BLaER1 (cell line): Measurements from ENCODE around the gene IFT122.

Source experiments
- H3K27ac ChIP-seq: shearing (Covaris generic); formaldehyde crosslinking; 2 replicates; pipeline ENCODE4 v1.8.1; 2022
- H3K27me3 ChIP-seq: shearing (Covaris generic); formaldehyde crosslinking; 2 replicates; pipeline ENCODE4 v1.8.1; 2022
- H3K36me3 ChIP-seq: shearing (Covaris generic); formaldehyde crosslinking; 2 replicates; pipeline ENCODE4 v1.8.1; 2022
- H3K4me1 ChIP-seq: shearing (Covaris generic); formaldehyde crosslinking; 2 replicates; pipeline ENCODE4 v1.8.1; 2022
- H3K4me2 ChIP-seq: shearing (Covaris generic); formaldehyde crosslinking; 2 replicates; pipeline ENCODE4 v1.8.1; 2022
- H3K4me3 ChIP-seq: shearing (Covaris generic); formaldehyde crosslinking; 2 replicates; pipeline ENCODE4 v1.8.1; 2022
- H3K9ac ChIP-seq: shearing (Covaris generic); formaldehyde crosslinking; 2 replicates; pipeline ENCODE4 v1.8.1; 2022
- H3K9me3 ChIP-seq: shearing (Covaris generic); formaldehyde crosslinking; 2 replicates; pipeline ENCODE4 v1.8.1; 2022
- H4K20me1 ChIP-seq: shearing (Covaris generic); formaldehyde crosslinking; 2 replicates; pipeline ENCODE4 v1.8.1; 2022
- Cebpa-rat ChIP-seq: shearing (Covaris generic); IDR thresholded peaks from 2 replicates; pipeline ENCODE4 v1.8.1; 2022

Gene IFT122

GRCh38 chr3:129449279-129450115 lies 9.5 kb downstream of the IFT122 start:
- Histone ChIP-seq H3K4me3 (no peak overlapping the region), H3K9ac (no peak overlapping the region), H3K27ac (no peak overlapping the region), H3K36me3 (peaks cover 43% of the 10 kb centered on the region), H3K27me3 (no peaks in the 10 kb centered on the region), H3K4me1 (no peaks in the 10 kb centered on the region), H4K20me1 (no peaks in the 10 kb centered on the region), H3K9me3 (no peaks in the 10 kb centered on the region), H3K4me2 (no peak overlapping the region)
- no peak for TF ChIP-seq Cebpa-rat

DNA sequence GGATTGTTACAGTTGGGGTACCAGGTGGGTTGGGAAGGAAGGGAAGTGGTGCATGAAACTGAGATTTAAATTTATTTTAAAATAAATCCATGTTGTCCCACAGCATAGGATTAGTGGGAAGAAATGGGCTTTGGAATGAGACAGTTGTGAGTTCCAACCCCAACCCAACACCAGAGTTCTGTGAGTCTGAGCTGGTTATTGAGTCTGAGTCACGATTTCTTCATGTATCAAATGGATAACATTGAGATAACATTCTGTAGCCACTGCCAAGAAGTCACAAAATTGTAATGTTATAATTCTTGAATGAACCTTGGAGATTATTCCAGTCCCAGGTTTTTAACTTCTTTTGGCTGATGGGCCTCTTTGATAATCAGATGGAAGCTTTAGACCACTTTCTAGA lies 13.7 kb downstream of the IFT122 start:
- H3K9ac ChIP-seq = no peak overlapping the region
- no peaks in the 10 kb centered on the region for H4K20me1 ChIP-seq
- H3K27me3 ChIP-seq = no peaks in the 10 kb centered on the region
- H3K4me3 ChIP-seq = no peak overlapping the region
- H3K9me3 ChIP-seq = no peaks in the 10 kb centered on the region
- H3K4me2 ChIP-seq = no peak overlapping the region
- TF ChIP-seq Cebpa-rat = no peak
- H3K36me3 ChIP-seq = peaks cover 64% of the 10 kb centered on the region
- H3K27ac ChIP-seq = no peak overlapping the region
- H3K4me1 ChIP-seq = no peaks in the 10 kb centered on the region

DNA sequence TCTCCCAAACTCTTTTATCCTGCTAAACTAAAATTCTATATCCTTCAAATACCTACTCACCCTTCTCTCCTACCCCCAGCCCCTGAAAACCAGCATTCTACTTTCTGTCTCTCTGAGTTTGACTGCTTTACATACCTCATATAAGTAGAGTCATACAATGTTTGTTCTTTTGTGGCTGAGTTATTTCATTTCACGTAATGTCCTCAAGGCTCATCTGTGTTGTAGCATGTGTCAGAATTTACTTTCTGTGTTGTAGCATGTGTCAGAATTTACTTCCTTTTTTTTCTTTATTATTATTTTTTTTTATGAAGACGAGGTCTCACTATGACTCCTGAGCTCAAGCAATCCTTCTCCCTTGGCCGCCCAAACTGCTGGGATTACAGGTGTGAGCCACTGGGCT lies 20.1 kb downstream of the IFT122 start:
- Histone ChIP-seq H3K9me3 (no peaks in the 10 kb centered on the region), H3K36me3 (peaks cover 50% of the 10 kb centered on the region), H3K4me2 (no peak overlapping the region), H3K27ac (no peak overlapping the region), H3K4me3 (no peak overlapping the region), H3K27me3 (no peaks in the 10 kb centered on the region), H3K9ac (no peak overlapping the region), H3K4me1 (0 out of 2 replicates have a peak, but pooled peaks cover 3% of the 10 kb centered on the region), H4K20me1 (no peaks in the 10 kb centered on the region)
- TF ChIP-seq Cebpa-rat = no peak

DNA sequence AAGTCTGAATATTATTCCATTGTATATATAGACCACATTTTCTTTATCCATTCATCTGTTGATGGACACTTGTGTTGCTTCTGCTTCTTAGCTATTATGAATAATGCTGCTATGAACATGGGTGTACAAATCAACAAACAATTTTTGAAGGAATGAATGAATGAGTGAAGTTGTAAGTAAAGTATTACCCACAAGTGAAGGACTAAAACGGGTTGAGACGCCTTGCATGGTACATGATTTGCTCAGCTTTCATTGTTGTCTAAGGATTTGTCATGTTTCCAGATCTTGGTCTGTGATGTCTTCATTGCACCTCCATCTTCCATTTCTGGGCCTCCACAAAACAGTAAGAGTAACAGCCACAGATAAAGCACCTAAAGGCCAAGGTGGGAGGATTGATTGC lies 20.5 kb downstream of the IFT122 start:
- no peak for TF ChIP-seq Cebpa-rat
- no peak overlapping the region for H3K4me2 ChIP-seq
- no peak overlapping the region for H3K9ac ChIP-seq
- no peaks in the 10 kb centered on the region for H3K27me3 ChIP-seq
- H3K9me3 ChIP-seq = no peaks in the 10 kb centered on the region
- H3K4me1 ChIP-seq = 0 out of 2 replicates have a peak, but pooled peaks cover 3% of the 10 kb centered on the region
- no peaks in the 10 kb centered on the region for H4K20me1 ChIP-seq
- peaks cover 48% of the 10 kb centered on the region for H3K36me3 ChIP-seq
- H3K27ac ChIP-seq = no peak overlapping the region
- H3K4me3 ChIP-seq = no peak overlapping the region

DNA sequence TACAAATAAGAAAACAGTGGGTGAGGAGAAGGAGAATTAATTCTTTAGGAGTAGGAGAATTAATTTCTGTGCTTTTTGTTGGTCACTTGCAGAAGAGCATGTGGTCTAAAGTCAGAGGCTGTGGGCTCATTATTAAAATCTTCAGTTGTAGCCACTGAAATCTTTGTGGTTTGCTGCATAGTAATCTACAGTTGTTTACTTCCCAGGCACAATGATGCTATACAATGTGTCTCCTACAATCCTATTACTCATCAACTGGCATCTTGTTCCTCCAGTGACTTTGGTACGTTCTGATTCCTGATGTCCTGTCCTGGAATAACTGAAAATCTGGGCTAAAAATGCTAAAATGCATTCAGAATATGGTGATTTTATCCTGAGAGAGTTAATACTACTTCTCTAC lies 21.0 kb downstream of the IFT122 start:
- Histone ChIP-seq H3K4me1 (0 out of 2 replicates have a peak, but pooled peaks cover 3% of the 10 kb centered on the region), H3K4me2 (no peak overlapping the region), H4K20me1 (no peaks in the 10 kb centered on the region), H3K27me3 (no peaks in the 10 kb centered on the region), H3K4me3 (no peak overlapping the region), H3K9ac (no peak overlapping the region), H3K27ac (no peak overlapping the region), H3K36me3 (peaks cover 45% of the 10 kb centered on the region), H3K9me3 (no peaks in the 10 kb centered on the region)
- no peak for TF ChIP-seq Cebpa-rat

GRCh38 chr3:129461461-129462146 lies 21.6 kb downstream of the IFT122 start:
- Histone ChIP-seq H3K4me1 (0 out of 2 replicates have a peak, but pooled peaks cover 3% of the 10 kb centered on the region), H3K4me3 (no peak overlapping the region), H3K9ac (no peak overlapping the region), H3K36me3 (peaks cover 39% of the 10 kb centered on the region), H3K27me3 (no peaks in the 10 kb centered on the region), H3K4me2 (no peak overlapping the region), H3K9me3 (no peaks in the 10 kb centered on the region), H4K20me1 (no peaks in the 10 kb centered on the region), H3K27ac (no peak overlapping the region)
- TF ChIP-seq Cebpa-rat = no peak

DNA sequence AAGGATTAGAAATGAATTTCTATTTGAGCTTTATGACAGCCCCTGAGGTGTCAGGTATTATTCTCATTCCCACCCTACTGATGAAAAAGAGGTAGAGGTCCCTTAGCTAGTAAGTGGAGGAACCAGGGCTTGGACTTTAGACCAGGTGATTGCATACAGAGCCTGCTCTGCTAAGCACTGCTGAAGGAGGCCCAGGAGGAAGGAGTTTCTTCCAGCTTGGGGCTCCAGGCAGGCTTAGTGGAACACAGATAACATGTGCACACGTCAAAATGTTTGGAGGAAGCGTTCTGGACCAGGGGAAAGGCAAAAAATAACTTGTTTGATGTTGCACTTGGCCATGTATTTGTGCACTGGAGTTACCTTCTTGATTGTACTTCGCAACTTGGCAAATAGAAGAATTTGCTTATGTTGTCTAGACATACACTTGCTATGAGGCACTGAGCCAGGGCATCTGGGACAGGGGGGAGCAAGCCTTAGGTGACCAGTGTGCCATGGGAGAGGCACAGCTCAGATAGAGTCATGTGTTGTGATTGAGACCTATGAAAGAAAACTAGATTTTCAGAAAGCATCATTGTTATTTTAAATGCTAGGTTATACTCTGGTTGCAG lies 22.4 kb downstream of the IFT122 start:
- H3K27ac ChIP-seq = no peak overlapping the region
- H3K4me3 ChIP-seq = no peak overlapping the region
- H3K27me3 ChIP-seq = no peaks in the 10 kb centered on the region

DNA sequence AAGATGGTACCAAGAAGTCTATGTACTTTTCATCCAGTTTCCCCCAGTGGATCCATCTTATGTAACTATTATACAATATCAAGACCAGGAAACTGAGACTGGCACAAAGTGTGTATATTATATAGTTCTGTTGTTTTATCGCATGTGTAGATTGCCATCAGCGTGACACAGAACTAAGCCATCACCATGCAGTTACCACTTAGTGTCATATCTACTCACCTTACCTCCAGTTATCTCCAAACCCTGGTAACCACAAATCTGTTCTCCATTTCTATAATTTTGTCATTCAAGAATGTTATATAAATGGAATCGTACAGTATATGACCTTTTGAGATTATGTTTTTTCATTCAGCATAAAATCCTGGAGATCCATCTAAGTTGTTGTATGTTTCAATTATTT lies 23.1 kb downstream of the IFT122 start:
- no peaks in the 10 kb centered on the region for H3K9me3 ChIP-seq
- TF ChIP-seq Cebpa-rat = no peak
- peaks cover 35% of the 10 kb centered on the region for H3K36me3 ChIP-seq
- H3K4me2 ChIP-seq = no peak overlapping the region
- H3K9ac ChIP-seq = no peak overlapping the region
- 0 out of 2 replicates have a peak, but pooled peaks cover 3% of the 10 kb centered on the region for H3K4me1 ChIP-seq
- H3K4me3 ChIP-seq = no peak overlapping the region
- no peak overlapping the region for H3K27ac ChIP-seq
- H3K27me3 ChIP-seq = no peaks in the 10 kb centered on the region
- H4K20me1 ChIP-seq = no peaks in the 10 kb centered on the region

More for the DNA sequence above, 22.4 kb downstream of the IFT122 start:
- no peak overlapping the region for H3K9ac ChIP-seq
- TF ChIP-seq Cebpa-rat = no peak
- 0 out of 2 replicates have a peak, but pooled peaks cover 3% of the 10 kb centered on the region for H3K4me1 ChIP-seq
- H3K4me2 ChIP-seq = no peak overlapping the region
- H3K36me3 ChIP-seq = peaks cover 30% of the 10 kb centered on the region
- no peaks in the 10 kb centered on the region for H3K9me3 ChIP-seq
- H4K20me1 ChIP-seq = no peaks in the 10 kb centered on the region

DNA sequence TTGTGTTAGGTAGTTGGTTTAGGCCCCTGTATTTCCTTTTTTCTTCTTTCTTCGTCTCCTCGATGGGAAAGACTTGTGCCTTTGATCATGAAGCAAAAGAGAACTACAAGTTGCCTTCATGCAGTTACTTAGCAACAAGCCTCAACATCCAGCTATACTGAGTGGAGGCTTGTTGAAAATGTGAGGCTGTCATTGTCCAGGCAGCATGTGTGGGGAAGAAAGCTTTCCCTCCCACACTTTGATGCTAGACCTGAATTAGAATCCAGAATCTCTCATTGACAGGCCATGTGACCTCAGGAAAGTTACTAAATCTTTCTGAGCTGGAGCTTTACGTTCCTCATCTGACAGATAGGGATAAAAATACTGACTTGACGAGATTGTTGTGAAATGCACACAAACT lies 23.7 kb downstream of the IFT122 start:
- Histone ChIP-seq H3K36me3 (peaks cover 41% of the 10 kb centered on the region), H3K4me3 (no peak overlapping the region), H3K4me1 (0 out of 2 replicates have a peak, but pooled peaks cover 3% of the 10 kb centered on the region), H3K9ac (no peak overlapping the region), H3K4me2 (no peak overlapping the region), H3K27me3 (no peaks in the 10 kb centered on the region), H3K9me3 (no peaks in the 10 kb centered on the region), H3K27ac (no peak overlapping the region), H4K20me1 (no peaks in the 10 kb centered on the region)
- TF ChIP-seq Cebpa-rat = no peak

DNA sequence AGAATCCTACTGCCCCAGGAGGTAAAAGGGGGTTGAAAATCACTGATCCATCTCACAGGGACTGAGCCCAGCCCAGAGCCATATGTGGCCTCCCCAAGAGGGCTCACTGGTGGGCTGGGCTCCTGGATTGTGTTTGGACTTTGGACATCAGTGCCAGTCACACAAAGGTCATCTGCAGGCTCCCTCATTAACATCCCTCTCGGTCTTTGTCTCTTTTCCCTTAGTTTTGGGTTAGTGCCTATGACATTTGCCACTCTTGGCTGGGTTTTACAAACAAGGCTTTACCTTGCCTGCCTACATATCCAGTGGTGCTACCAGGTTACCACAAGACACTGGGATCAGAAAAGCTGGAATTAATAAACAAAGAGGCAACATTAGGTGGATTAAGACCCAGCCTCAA lies 27.9 kb downstream of the IFT122 start:
- Histone ChIP-seq H3K9me3 (no peaks in the 10 kb centered on the region), H4K20me1 (no peaks in the 10 kb centered on the region), H3K27ac (no peak overlapping the region), H3K4me2 (no peak overlapping the region), H3K4me3 (no peak overlapping the region), H3K27me3 (no peaks in the 10 kb centered on the region), H3K9ac (no peak overlapping the region), H3K4me1 (peaks cover 9% of the 10 kb centered on the region), H3K36me3 (peaks cover 47% of the 10 kb centered on the region)
- no peak for TF ChIP-seq Cebpa-rat
